GM21619 (cell line): ENCODE data around the gene NOL8.

Experiments
- ATAC-seq: cut with Tn5 transposase; IDR thresholded peaks from one replicate; pipeline ENCODE4 v1.9.1; 2021; ENCODE audit not compliant: unreplicated experiment

The NOL8 gene

DNA sequence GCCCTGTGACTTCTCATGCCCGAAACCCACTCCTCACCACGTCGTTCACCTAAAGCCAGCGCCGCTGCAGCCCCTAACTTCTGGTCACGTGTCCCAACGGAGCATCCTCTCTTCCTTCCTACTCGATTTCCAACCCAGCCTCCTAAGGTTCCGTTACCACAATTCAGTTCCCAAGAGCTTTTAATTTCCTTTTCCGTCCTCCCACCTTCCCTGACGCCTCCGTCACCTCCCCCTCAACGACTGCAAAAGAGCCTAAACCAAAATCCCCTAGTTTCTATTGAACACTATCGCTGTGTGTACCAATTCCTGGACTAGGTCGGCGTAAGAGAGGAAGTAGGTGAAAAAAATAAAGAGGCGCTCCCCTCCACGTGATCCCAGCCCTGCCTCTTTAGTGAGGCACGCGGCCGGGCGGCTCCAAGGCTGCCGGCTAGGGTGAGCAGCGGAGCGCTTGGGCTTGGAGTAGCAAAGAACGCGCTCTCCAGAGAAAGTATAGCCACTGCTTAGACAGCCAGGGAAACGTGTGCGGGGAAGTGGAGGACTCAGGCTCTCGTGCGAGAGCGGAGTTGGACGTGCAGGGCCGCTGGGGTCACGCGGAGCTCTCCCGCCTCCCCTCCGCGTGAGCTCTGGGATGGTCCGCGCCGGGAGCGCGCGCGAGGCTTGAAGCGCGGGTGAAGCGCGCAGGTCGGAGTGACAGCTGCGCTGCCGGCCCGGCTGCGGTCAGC lies at the start of gene NOL8, which contains the start of gene CENPP:
TSS of gene NOL8 (minus strand) at position 82 of the 722 bp plus-strand sequence. CDS start 1,189 bp downstream, outside the sequence.
TSS of gene CENPP (plus strand) at position 685 of the 722 bp plus-strand sequence.
- ATAC-seq: peak; percentile 92

DNA sequence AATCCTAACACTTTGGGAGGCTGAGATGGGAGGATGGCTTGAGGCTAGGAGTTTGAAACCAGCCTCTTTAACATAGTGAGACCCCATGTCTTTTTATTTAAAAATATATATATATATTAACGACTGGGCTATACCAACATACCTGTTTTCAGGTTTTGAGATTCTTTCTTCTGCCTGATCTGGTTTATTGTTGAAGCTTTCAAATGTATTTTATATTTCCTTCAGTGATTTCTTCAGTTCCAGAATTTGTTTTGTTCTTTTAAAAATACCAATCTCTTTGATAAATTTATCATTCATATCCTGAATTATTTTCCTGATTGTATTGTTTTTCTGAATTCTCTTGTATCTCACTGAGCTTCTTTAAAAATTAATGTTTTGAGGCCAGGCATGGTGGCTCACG lies 48.0 kb upstream of the NOL8 start:
- no peak for ATAC-seq

DNA sequence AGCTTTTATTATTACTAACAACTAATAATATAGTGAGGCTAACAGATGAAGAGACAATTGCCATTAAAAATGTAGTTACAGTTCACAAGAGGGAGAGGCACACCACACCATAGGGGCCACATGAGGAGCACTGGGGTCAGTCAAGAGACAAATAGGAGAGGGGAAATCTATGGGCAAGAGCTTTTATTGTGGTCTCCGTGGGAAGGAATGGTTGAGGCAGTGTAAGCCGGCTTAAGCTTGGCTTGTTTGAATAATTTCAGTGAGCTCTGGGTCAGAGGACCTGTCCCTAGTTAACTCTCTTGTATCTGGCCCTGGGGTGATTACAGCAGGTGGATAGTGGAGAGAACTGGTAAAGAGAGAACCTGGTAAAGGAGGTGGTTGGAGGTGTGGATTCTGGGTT lies 43.9 kb upstream of the NOL8 start:
- ATAC-seq: no peak

DNA sequence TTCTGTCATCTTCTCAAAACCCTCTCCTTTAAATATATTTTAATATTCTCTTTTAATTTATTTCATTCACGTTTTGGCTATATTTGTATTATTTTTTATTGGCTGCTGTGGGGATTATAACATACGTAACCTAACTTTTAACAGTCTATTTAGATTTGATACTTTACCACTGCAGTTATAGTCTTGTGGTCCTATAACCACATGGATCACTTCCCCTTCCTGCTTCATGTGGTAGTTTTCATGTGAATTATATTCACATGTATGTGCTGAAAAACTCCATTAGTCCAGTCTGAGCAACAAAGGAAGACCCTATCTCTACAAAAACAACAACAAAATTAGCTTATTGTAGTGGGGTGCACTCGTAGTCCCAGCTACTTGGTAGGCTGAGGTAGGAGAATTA lies 34.9 kb upstream of the NOL8 start:
- ATAC-seq: no peak

DNA sequence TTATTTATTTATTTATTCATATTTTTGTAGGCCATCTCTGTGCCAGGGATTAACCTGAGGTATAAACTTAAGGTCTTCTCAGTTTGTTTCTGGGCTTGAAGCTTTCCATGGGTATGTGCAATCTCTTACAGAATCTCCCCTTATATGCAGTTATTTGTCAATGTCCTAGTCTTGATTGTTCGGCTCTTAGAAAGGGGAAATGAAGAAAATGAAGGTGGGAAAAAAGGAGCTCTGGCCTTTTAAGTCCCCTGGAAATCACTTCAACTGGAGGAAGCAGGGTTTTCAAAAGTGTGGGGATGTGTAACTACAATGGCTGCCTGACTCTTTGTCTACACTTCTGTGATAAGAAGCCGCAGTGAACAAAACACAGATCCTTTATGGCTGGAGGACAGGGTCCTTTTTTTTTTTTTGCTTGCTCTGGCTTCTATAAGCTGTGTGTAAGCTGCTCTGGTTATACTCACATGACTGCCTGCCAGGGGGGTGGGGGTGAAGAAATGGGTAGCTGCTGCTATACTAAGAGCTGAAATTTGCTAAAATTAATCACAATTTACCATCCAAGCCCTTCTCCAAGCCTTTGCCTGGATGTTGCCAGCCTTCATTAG lies 34.3 kb upstream of the NOL8 start:
- no peak for ATAC-seq

DNA sequence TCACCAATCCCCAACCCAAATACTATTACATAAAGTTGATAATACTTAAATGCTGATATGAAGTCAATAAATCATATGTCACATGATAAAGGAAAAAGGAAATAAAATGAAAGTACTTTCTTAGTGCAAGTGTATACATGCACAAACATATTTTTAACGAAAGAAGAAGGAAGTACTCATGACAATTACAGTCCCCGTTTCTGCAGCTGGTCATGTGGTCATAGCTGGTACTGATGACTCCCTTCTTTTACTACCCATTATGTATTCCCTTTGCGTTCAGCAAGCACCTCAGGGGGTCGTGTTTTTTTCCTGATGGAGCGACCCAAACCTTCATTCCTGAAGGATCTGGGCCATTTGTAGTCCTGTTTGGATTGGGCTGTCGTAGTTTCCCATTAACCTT lies 27.9 kb upstream of the NOL8 start:
- ATAC-seq: no peak

DNA sequence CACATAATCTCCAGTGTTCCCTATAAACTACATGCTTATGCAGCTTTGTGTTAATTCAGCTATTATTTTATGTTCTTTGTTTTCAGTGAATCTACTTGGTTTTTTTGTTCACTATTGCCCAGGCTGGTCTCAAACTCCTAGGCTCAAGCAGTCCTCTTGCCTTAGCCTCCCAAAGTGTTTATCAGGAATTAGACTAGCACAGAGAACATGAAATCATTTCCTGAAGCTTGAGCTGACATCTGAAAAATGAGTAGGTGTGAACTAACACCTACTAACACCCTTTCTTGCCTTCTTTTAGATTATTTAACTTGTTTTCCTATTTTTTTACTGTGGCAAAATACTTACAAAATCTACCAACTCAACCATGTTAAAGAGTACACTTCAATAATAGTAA lies 25.6 kb upstream of the NOL8 start:
- no peak for ATAC-seq

DNA sequence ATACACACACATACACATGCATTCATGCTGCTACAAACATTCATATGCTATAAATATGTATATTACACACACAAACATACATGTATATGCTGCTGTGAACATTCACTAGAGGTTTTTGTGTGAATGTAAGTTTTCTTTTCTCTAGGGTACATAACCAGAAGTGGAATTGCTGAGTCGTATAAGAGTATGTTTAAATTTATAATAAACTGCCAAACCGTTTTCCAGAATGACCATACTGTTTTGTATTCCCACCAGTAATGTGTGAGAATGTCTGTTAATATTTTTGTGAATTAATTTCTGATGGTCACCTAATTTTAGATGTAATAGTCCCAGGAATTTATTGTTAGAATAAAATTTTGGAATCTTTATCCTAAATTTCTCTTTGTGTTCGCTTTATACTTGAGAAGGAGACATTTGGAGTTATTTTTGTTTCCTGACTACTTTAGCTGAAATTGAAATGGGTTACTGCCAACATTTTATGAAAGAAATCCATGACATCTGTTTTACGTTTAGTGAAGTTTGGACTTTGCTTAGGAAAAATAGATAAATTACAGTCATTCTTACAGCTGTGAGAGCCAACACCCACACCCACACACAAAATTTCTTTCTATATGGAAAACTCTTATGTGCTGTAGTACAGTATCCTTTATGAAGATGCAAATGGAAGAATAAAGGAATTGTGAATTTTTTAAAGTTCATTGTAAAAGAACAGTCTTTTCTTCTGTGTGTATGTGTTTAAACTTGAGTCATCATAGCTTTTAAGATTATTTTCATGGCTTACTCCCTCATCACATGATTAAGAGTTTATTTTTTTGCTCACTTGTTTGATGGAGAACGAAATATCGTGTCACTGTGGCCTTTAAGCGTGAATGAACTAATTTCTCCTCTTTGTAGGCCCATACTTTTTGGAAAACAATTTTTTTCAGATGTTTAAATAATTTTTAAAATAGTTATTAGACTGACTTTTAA lies 24.9 kb upstream of the NOL8 start:
- ATAC-seq: no peak

DNA sequence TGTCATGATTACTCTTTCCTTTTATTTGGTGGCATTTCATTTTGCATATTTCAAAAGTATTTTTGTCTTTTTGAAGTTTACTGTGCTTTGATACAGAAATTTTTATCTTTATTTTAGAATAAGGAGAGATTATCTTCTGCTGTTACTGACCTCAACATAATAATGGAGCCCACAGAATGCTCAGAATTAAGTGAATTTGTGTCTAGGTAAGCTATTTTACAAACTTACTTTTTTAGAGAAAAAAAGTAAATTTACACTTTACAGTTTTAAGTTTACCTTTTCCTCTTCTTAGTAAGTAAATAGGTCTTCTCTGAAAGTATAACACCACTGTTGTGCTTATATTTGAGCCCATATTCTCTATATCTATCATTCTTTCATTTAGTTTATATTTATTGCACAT lies 20.4 kb upstream of the NOL8 start:
- ATAC-seq: no peak

DNA sequence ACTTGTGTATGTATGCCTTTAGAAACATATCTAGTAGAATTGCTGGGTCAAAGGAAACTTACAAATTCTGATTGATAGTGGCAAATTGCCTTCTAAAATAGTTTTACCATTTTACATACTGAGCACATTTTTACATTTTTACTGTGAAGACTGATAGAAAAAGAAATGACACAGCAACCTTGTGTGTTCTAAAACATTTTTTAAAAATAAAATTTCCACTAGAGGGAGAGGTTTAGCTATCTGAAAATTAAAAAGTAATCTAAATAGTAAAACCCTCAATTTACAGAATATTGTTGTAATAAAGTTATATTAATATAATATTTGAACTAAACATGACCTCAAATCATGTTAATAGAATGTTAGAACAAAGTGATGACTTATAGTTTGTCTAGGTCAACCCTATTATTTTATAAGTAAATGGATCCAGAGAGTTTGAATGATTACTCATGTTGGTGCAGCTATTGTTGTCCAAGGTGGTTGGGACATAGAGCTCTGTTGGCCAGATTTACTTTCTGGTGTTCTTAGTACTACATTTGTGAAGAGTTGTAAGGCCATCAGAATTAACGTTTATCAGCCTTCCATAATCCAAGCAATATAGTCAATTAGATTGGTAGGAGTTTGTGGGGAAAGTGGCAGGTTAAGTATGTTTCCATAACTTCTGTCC lies 17.8 kb upstream of the NOL8 start:
- ATAC-seq: no peak

DNA sequence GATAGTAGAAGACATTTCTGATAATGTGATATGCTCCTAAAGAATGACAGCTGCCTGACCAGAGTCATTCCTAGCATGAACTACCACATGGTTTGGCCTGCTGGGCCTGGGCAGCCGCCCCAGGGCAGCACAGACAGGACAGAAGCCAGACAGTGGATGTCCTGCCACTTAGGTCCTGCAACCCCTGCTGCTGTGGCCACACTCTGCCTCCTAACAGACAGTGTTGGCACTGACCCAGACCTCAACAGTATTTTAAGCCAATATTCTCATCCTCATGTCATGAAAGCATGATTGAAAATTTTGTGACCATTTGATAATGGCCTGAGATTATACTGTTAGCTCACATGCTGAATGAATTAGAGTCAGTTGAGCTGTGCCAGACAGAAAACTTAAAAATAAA lies 16.4 kb upstream of the NOL8 start:
- ATAC-seq: no peak

DNA sequence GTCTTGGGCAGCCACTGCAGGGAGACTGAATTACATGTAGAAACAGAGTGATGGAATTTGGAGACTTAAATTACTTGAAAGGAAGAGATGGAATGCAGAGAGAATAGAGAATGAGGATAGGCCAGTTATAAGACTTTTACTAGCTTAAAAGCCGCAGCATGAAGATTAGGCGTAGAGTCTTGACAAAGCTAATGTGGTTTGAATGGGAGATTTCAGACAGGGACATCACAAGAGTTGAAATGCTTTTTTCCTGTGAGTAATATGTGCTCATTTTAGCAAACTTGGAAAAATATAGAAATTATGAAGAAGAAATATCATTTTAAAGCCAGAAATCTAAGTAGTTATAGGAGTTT lies 8.1 kb upstream of the NOL8 start:
- no peak for ATAC-seq

DNA sequence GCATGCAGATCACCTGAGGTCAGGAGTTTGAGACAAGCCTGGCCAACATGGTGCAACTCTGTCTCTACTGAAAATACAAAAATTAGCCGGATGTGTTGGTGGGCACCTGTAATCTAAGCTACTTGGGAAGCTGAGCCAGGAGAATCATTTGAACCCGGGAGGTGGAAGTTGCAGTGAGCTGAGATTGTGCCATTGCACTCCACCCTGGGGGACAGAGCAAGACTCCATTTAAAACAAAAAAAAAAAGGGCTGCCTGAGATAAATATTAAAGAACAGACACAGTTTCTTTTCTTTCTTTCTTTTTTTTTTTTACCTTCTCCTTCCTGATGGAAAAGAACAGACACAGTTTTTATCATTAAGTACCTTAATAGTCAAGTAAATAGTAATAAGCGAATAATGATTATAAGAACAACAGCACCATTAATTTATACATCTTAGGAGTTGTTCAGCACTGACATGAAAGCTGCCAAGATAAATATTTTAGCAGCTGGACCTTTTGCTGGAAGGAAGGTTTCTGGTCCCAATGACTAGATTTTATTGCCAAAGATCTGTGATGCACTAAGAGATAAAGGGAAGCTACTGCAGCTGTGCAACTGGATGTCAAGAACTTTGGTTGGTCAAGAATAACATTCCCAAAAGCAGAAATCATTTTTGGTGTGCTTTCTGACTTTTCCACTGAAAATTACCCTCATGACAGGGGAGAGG lies 7.6 kb upstream of the NOL8 start:
- no peak for ATAC-seq

DNA sequence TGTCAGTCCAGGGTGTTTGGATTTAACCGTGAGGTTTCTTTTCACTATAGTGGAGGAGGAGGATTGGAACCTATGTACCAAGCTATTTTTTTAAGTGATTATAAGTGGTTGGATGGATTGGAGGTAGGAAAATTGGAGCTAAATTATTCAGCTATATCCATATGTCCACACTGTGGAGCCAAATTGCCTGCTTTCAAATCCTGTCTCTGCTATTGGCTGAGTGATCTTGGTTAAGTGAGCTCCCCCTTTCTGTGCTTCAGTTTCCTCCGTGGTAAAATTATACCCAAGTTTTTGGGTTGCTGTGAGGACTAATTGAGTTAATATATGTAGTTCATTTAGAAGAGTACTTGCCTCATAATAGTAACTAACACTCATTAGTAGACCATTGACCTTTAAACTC lies 3.1 kb upstream of the NOL8 start:
- ATAC-seq: no peak

DNA sequence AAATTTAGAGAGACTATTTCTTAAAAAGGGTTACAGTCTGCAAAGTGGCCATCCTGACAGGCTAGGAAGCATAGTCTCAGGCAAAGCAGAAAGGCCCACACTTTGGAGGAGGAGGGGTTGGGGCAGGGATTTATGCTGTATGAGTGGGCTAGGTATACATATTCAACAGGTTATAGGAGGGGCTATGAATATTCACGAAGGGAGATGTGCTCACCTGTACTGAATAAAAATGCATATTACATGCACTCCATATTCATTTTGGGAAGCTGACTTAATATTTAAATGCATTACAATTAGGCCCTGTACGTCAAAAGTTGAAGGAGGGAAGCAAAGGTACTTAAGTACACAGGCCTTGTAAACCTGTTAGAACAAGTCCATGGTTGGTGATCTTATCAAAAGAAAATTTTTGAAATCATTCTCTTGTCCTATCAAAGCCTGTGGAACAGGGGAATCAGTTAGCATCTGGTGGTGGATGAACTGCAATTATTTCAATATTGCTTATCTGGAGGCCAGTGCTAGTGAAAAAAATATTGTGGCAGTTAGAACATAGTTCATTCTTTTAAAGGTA lies 2.2 kb upstream of the NOL8 start:
- ATAC-seq: no peak

DNA sequence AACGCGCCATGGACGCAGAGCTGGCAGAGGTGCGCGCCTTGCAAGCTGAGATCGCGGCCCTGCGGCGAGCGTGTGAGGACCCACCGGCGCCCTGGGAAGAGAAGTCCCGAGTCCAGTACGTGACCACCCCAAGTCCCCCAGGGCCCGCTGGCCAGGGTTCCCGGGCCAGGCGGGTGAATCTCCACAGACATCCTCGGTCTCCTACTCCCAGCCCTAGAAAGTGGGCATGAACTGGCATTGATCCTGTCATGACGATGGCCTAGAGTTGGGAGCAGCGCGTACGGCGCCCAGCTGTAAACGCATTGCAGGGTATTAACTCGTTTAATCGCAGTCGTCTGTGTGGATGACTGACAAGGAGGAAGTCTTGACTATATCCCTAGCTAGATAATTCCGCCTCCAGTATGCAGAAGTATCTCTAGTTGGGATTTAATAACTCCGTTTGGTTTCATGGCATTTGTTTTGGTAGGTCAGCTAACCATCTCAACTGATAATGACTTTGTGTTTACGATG lies 896 bp upstream of the NOL8 start:
- ATAC-seq: peak; percentile 8

DNA sequence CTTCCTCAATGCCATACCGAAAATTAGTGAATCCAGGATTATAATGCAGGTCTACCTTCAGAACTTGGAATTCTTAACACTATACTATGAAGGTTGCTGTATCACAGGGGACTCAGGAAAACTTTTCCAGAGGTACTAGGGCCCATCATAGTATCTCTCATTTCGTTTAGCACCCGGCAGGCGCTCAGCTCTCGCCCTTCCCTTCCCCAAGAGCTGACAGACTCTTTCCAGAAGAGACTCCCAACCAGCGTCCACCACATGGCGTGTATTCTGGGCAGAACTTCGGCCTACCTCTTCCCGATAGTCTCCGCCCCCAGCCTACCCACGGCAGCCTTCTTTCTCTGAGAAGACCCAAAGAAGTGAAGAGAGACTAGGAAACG lies 271 bp downstream of the NOL8 start:
- ATAC-seq: peak; percentile 8

DNA sequence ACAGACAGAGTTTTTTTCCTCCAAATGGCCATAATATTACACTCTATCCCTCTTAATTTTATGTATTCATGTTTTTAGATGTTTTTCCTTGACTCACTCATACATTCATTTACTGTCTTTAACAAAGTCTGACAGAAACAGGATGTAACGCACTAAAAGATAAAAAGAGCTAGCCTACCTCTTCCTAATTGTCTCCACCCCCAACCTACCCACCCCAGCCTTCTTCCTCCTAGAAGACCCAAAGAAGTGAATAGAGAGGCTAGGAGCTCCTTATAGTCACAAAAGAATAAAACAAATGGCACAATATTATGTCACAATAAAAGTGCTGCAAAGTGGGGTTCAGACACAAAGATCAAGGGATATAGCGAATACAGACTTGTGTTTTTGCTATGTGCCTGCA lies 719 bp downstream of the NOL8 start:
- ATAC-seq: no peak

DNA sequence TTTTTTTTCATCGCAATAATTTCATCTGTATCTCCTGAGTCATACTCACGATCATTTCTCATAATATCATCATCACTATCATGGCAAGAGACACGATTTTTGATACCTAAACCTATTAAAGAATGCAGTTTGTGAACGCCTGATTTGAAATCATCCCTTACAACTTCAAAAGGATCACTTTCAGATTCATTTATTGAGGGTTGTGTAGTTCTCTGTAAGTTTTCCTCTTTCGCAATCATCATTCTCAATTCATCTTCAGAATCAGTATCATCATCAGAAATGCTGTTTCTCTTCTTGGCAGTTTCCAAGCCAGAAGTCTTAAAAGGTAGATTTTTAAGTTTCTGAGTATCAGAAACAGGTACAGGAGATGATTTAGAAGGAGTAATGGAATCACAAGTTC lies 9.7 kb downstream of the NOL8 start:
- ATAC-seq: no peak

DNA sequence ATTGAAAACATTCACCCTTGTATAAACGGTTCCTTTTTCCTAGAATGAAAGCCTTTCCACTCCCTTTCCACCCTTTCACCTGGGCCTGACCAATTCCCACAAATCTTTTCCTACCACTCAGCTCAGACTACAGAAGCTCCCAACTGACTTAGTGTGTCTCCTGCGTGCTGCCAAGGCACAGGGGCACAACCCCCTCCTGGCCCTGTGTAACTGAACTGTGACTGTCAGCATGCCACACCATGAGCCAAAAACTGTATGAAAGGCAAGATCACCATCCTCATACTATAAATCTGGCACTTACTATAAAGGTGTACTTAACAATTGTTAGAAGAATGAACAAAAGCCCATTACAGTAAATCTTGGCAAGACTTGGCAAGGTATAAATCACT lies 11.5 kb downstream of the NOL8 start:
- no peak for ATAC-seq
